Measurements from ENCODE around the gene KCNS1.

The KCNS1 gene

GRCh38 chr20:45111799-45112471 is 11.0 kb upstream of the KCNS1 start:
- intact Hi-C loops (cut with DNase I) = no loop called here
- peak in 4 of 42 donors; percentile 21 to 63 (median 32) for DNase-seq

GRCh38 chr20:45111285-45111684 is 10.4 kb upstream of the KCNS1 start:
- intact Hi-C loops (cut with DNase I) = no loop called here
- DNase-seq = no peak

- no peak for DNase-seq
- intact Hi-C loops (cut with DNase I) = no loop called here
Measured at GRCh38 chr20:45110301-45110700, 9.4 kb upstream of the KCNS1 start.

- intact Hi-C loops (cut with DNase I) = no loop called here
- no peak for DNase-seq
Measured at GRCh38 chr20:45109634-45110033, 8.7 kb upstream of the KCNS1 start.

GRCh38 chr20:45105317-45105716 is 4.4 kb upstream of the KCNS1 start:
- intact Hi-C loops (cut with DNase I) = no loop called here
- DNase-seq = no peak

GRCh38 chr20:45104786-45105185 is 3.9 kb upstream of the KCNS1 start:
- intact Hi-C loops (cut with DNase I) = no loop called here
- peak in 4 of 42 donors; percentile 23 to 53 (median 34) for DNase-seq

- intact Hi-C loops (cut with DNase I) = no loop called here
Measured at GRCh38 chr20:45103072-45103471, 2.1 kb upstream of the KCNS1 start.

GRCh38 chr20:45101333-45101850 is 465 bp upstream of the KCNS1 start:
- no peak for DNase-seq
- intact Hi-C loops (cut with DNase I) = no loop called here

More at GRCh38 chr20:45103072-45103471, 2.1 kb upstream of the KCNS1 start:
- DNase-seq = no peak

- intact Hi-C loops (cut with DNase I) = loop anchor here (5.0 kb wide), 1 partner anchor 56 kb away; no protein-coding TSS in a partner anchor
- DNase-seq = peak in 35 of 42 donors; percentile 10 to 71 (median 49)
Measured at GRCh38 chr20:45098103-45098773, 2.7 kb downstream of the KCNS1 start.

- intact Hi-C loops (cut with DNase I) = loop anchor here (5.0 kb wide), 1 partner anchor 55 kb away; no protein-coding TSS in a partner anchor
- DNase-seq = peak in 1 of 42 donors; percentile 19
Measured at GRCh38 chr20:45097485-45098102, 3.3 kb downstream of the KCNS1 start.

GRCh38 chr20:45096781-45097180 is 4.1 kb downstream of the KCNS1 start:
- DNase-seq = no peak
- intact Hi-C loops (cut with DNase I) = loop anchor here (5.0 kb wide), 1 partner anchor 54 kb away; no protein-coding TSS in a partner anchor

- intact Hi-C loops (cut with DNase I) = loop anchor here (5.0 kb wide), 1 partner anchor 54 kb away; no protein-coding TSS in a partner anchor
Measured at GRCh38 chr20:45095805-45096238, 5.1 kb downstream of the KCNS1 start.

GRCh38 chr20:45094864-45095574 is 5.9 kb downstream of the KCNS1 start:
- intact Hi-C loops (cut with DNase I) = loop anchor here (5.0 kb wide), 1 partner anchor 53 kb away; no protein-coding TSS in a partner anchor
- no peak for DNase-seq

More at GRCh38 chr20:45095805-45096238, 5.1 kb downstream of the KCNS1 start:
- DNase-seq = peak in 40 of 42 donors; percentile 28 to 88 (median 66)

GRCh38 chr20:45094201-45094600 is 6.7 kb downstream of the KCNS1 start:
- intact Hi-C loops (cut with DNase I) = no loop called here
- DNase-seq = no peak

GRCh38 chr20:45092898-45093297 is 8.0 kb downstream of the KCNS1 start:
- no peak for DNase-seq
- intact Hi-C loops (cut with DNase I) = no loop called here

GRCh38 chr20:45091366-45091765 is 9.6 kb downstream of the KCNS1 start:
- no peak for DNase-seq
- intact Hi-C loops (cut with DNase I) = no loop called here

- intact Hi-C loops (cut with DNase I) = no loop called here
- no peak for DNase-seq
Measured at GRCh38 chr20:45090481-45090880, 10.4 kb downstream of the KCNS1 start.

- intact Hi-C loops (cut with DNase I) = no loop called here
- peak in 1 of 42 donors; percentile 23 for DNase-seq
Measured at GRCh38 chr20:45088247-45088646, 12.7 kb downstream of the KCNS1 start.

GRCh38 chr20:45087814-45088213 is 13.1 kb downstream of the KCNS1 start:
- intact Hi-C loops (cut with DNase I) = no loop called here
- DNase-seq = no peak
